Smooth muscle cell (in vitro differentiated cells): ENCODE measurements around the gene ZNF101. TPM values are rescaled to one million over a fixed set of nuclear protein-coding genes. Genes with fewer than 3 reads are reported as not detected.

Source experiments
- DNase-seq: peaks from one replicate; lab custom pipeline; 2025; ENCODE audit not compliant: unreplicated experiment; lab: John Stamatoyannopoulos, UW
- H2AFZ ChIP-seq: fragments of 200-600 bp; sonication (generic); 2 replicates; pipeline ENCODE4 v1.6.0; 2016; ENCODE audit warnings: antibody characterized with exemption, low read depth, mild to moderate bottlenecking
- H3F3A ChIP-seq: fragments of 200-600 bp; sonication (generic); 2 replicates; pipeline ENCODE4 v1.6.0; 2017; ENCODE audit warnings: antibody characterized with exemption, low read depth
- H3K27ac ChIP-seq: fragments of 200-600 bp; sonication (generic); 2 replicates; pipeline ENCODE4 v1.5.1; 2016; ENCODE audit warnings: low read depth, mild to moderate bottlenecking
- H3K27me3 ChIP-seq: fragments of 200-600 bp; sonication (generic); 2 replicates; pipeline ENCODE4 v1.6.1; 2016; ENCODE audit warnings: low read depth, mild to moderate bottlenecking
- H3K36me3 ChIP-seq: fragments of 200-600 bp; sonication (generic); 2 replicates; pipeline ENCODE4 v1.5.1; 2016; ENCODE audit warnings: low read depth
- H3K4me1 ChIP-seq: fragments of 200-600 bp; sonication (generic); 2 replicates; pipeline ENCODE4 v1.5.1; 2016; ENCODE audit warnings: low read depth
- H3K4me2 ChIP-seq: fragments of 200-600 bp; sonication (generic); 2 replicates; pipeline ENCODE4 v1.6.0; 2016; ENCODE audit warnings: mild to moderate bottlenecking
- H3K4me3 ChIP-seq: fragments of 200-600 bp; sonication (generic); 2 replicates; pipeline ENCODE4 v1.5.1; 2016; ENCODE audit warnings: mild to moderate bottlenecking
- H3K79me2 ChIP-seq: fragments of 200-600 bp; sonication (generic); 2 replicates; pipeline ENCODE4 v1.6.0; 2016; ENCODE audit warnings: low read depth, mild to moderate bottlenecking
- H3K9ac ChIP-seq: fragments of 200-600 bp; sonication (generic); 2 replicates; pipeline ENCODE4 v1.6.0; 2016; ENCODE audit warnings: low read depth
- H3K9me3 ChIP-seq: fragments of 200-600 bp; sonication (generic); replicated peaks from 2 replicates; pipeline ENCODE4 v1.5.1; 2016; ENCODE audit warnings: low read depth
- H4K20me1 ChIP-seq: fragments of 200-600 bp; sonication (generic); 2 replicates; pipeline ENCODE4 v1.6.0; 2016; ENCODE audit warnings: low read depth
- WGBS: methylation state at CpG from one replicate; pipeline ENCODE4 v1.1.7; 2016; ENCODE audit warnings: low lambda C conversion rate; 5-methylcytosine and 5-hydroxymethylcytosine counted together
- polyA plus RNA-seq: library from polyadenylated mRNA; unstranded; fragments of >200 nt; fragmentation: Nextera tagmentation; extraction: Ambion mirVana; gene quantifications from 2 replicates; pipeline ENCODE4 v1.2.1, GENCODE V29; 2016
- total RNA-seq: library from RNA; depleted of rRNA; stranded (reverse); fragments of >200 nt; gene quantifications from 2 replicates; pipeline ENCODE4 v1.2.3, GENCODE V29; 2014
- TF ChIP-seq, protein P1 (sequence below): fragments of 200-600 bp; sonication (generic); IDR thresholded peaks from 2 replicates; pipeline ENCODE4 v1.5.1; 2017; ENCODE audit warnings: borderline replicate concordance, mild to moderate bottlenecking, antibody characterized with exemption; ENCODE audit not compliant: insufficient read depth, poor library complexity, severe bottlenecking

The ZNF101 gene
- total and polyA plus RNA-seq, 2 experiments from 2014 or later = 0.83 to 5.4 TPM

DNA sequence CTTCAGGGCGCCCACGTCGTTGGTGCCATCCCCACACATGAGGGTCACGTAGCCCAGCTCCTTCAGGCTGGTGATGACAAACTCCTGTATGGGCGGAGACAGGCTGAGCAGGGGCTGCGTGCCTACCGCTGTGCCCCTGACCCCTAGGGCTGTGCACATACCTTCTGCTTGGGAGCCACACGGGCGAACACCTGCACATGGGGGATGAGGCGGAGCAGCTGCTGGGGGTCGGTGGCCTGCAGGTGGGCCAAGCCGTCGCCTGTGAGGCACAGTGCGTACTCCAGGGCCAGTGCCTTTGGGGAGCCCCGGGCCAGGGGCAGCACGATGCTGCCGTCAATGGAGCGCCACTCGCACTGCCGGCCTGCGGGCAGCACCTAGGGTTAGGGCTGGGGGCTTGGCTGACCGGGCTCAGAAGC lies 19.1 kb upstream of the ZNF101 start:
- Histone ChIP-seq H3K4me1 (no peaks in the 10 kb centered on the region), H4K20me1 (no peaks in the 10 kb centered on the region), H3K9me3 (no peaks in the 10 kb centered on the region), H3K4me3 (no peak overlapping the region), H3K36me3 (no peaks in the 10 kb centered on the region), H2AFZ (no peak overlapping the region), H3F3A (no peaks in the 10 kb centered on the region), H3K27me3 (no peaks in the 10 kb centered on the region), H3K4me2 (no peak overlapping the region), H3K27ac (no peak overlapping the region), H3K79me2 (no peaks in the 10 kb centered on the region), H3K9ac (no peak overlapping the region)
- DNase-seq = no peak
- 98% methylated on average over 21 of the region's 22 CpGs for WGBS
- TF ChIP-seq, protein P1, sequence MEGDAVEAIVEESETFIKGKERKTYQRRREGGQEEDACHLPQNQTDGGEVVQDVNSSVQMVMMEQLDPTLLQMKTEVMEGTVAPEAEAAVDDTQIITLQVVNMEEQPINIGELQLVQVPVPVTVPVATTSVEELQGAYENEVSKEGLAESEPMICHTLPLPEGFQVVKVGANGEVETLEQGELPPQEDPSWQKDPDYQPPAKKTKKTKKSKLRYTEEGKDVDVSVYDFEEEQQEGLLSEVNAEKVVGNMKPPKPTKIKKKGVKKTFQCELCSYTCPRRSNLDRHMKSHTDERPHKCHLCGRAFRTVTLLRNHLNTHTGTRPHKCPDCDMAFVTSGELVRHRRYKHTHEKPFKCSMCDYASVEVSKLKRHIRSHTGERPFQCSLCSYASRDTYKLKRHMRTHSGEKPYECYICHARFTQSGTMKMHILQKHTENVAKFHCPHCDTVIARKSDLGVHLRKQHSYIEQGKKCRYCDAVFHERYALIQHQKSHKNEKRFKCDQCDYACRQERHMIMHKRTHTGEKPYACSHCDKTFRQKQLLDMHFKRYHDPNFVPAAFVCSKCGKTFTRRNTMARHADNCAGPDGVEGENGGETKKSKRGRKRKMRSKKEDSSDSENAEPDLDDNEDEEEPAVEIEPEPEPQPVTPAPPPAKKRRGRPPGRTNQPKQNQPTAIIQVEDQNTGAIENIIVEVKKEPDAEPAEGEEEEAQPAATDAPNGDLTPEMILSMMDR = no peak

DNA sequence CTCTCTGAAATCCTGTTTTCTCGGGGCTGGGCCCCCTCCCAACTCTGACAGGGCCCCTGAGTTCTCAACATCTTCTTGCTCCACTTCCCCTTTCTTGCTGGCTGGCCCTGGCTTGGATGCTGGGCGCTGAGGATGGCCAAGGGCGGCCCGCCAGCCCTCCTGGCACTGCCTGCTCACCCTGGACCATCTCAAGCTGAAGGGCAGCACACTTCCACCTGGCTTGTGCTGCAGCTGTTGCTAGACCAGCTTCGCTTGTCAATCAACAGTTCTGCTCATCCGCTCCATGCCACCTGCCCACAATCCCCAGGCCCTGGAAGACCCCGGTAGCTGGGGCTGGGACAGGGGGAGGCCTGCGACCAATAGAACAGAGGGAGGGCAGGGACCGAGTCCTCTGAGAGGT lies 18.3 kb upstream of the ZNF101 start:
- H3K4me1 ChIP-seq = no peaks in the 10 kb centered on the region
- H3K27ac ChIP-seq = no peak overlapping the region
- H3K9me3 ChIP-seq = no peaks in the 10 kb centered on the region
- TF ChIP-seq, protein P1 = no peak
- no peaks in the 10 kb centered on the region for H3K79me2 ChIP-seq
- no peaks in the 10 kb centered on the region for H3F3A ChIP-seq
- no peak overlapping the region for H2AFZ ChIP-seq
- no peaks in the 10 kb centered on the region for H3K27me3 ChIP-seq
- WGBS = 98% methylated on average over 9 of the region's 9 CpGs
- no peak overlapping the region for H3K4me2 ChIP-seq
- H3K4me3 ChIP-seq = no peak overlapping the region
- no peak overlapping the region for H3K9ac ChIP-seq
- H3K36me3 ChIP-seq = no peaks in the 10 kb centered on the region
- no peak for DNase-seq
- H4K20me1 ChIP-seq = no peaks in the 10 kb centered on the region

DNA sequence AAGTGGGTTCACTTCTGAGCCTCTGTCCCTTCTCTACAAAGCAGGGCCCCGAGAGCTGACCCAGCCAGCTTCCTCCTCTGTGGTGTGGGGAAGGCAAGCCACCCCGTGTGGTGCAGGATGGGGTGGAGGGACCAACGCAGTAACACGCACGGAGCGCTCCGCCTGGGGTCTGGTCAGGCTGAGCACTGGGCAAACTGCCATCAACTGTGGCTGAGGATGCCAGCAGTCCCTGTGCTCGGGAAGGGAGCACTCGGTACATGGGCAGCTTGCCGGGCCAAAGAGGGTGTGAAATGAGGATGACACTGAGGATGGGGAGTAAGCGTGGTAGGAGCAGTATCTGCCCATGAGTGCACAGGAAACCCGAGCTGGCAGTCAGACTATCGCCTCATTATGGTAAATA lies 17.6 kb upstream of the ZNF101 start:
- Histone ChIP-seq H3K9me3 (no peaks in the 10 kb centered on the region), H3K9ac (no peak overlapping the region), H3K4me2 (no peak overlapping the region), H3K4me3 (no peak overlapping the region), H3K27me3 (no peaks in the 10 kb centered on the region), H3K36me3 (no peaks in the 10 kb centered on the region), H3F3A (no peaks in the 10 kb centered on the region), H4K20me1 (no peaks in the 10 kb centered on the region), H3K79me2 (no peaks in the 10 kb centered on the region), H2AFZ (no peak overlapping the region), H3K27ac (no peak overlapping the region), H3K4me1 (no peaks in the 10 kb centered on the region)
- no peak for DNase-seq
- 97% methylated on average over 13 of the region's 13 CpGs for WGBS
- TF ChIP-seq, protein P1 = no peak

DNA sequence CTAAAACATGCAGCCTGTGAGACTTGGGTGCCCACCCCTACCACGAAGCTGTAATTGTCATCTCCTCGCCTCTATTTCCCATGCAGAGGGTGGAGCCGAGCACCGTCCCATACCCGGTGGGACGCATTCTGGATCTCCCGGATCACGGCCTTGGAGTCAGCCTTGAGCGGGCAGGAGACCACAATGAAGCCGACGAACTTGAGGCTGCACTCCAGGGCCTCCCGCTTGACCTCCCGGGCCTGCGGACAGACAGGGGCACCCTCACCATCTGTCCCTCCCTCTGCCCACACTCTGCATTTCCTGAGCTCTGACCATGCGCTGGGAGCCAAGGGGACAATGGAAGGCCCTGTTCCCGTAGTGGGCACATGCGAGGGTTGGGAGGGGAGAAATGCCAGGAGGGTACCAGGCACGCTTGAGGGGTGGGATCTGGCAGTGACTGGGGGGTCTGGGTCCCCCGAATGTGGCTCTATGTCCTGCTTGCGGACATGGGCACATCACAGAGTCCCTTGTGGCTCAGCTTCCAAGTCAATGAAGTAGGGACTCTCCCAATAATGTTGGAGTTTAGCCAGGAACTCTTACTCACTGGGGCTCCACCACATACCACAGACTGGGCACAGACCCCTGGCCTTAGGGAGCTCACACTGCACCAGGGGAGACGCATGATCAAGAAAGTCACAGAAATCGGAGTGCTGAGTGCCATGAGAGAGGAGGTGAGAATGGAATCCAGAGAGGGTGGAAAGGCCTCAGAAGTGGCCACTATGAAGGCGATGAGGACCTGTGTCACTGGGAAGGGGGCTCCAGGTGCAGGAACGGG lies 15.9 kb upstream of the ZNF101 start:
- H3K79me2 ChIP-seq = no peaks in the 10 kb centered on the region
- H3K9me3 ChIP-seq = no peaks in the 10 kb centered on the region
- no peak overlapping the region for H3K9ac ChIP-seq
- no peaks in the 10 kb centered on the region for H3K4me1 ChIP-seq
- 99% methylated on average over 24 of the region's 24 CpGs for WGBS
- H4K20me1 ChIP-seq = no peaks in the 10 kb centered on the region
- no peaks in the 10 kb centered on the region for H3K27me3 ChIP-seq
- H3K27ac ChIP-seq = no peak overlapping the region
- no peaks in the 10 kb centered on the region for H3F3A ChIP-seq
- H2AFZ ChIP-seq = no peak overlapping the region
- no peaks in the 10 kb centered on the region for H3K36me3 ChIP-seq
- TF ChIP-seq, protein P1 = no peak
- no peak overlapping the region for H3K4me3 ChIP-seq
- no peak overlapping the region for H3K4me2 ChIP-seq
- no peak for DNase-seq
